ENCODE data around the gene TCF7.

DNA sequence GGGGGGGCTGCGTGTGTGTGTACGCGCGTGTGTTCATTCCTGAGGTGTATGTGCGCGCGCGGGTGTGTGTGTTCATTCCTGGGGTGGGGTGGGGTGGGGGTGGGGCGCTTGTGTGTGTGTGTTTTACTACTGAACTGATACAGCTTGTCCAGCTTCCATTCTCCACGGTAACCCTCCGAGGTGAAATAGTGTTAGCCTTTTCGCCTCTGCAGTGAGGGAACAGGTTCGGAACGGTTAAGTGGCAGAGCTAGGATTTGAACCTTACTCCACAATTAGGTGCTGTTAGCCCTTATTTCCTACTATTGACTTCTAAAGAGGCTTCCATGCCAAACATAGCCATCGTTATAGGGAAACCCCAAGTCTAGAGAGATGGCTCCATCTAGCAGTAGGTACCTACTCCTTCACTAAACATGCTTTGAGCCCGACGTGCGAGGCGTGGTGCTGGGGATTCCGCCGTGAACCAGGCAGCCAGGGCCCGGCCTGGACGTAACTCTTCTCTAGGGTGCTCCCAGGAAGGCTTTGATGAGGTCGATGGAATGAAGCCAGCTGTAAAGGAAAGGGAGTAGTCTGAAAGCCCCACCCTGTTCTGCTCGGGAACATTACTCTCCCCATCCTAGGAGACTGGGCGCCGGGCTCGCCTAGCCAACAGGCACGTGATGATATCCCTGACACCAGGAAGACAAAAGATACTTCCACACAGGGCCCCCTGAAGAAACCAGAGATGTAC is 63.1 kb downstream of the TCF7 start:
- TF ChIP-seq CTCF (IDR thresholded peaks at IDR 0.05 in 4 of 5, conservative IDR thresholded peaks at IDR 0.05 in 1 of 5) (no peak), POLR2A (IDR thresholded peaks at IDR 0.05) (no peak)
